NT2/D1 (cell line): Measurements from ENCODE around the gene MXD4.

Experiments used
- DNase-seq: peaks from one replicate; pipeline ENCODE4 v3.0.0-alpha.2; 2011; ENCODE audit warnings: low read depth, low spot score
- H3K27me3 ChIP-seq: 2 replicates; pipeline ENCODE4 v1.6.0; 2011; ENCODE audit warnings: mild to moderate bottlenecking; ENCODE audit not compliant: insufficient read length, insufficient read depth
- H3K36me3 ChIP-seq: 2 replicates; pipeline ENCODE4 v1.6.1; 2011; ENCODE audit warnings: mild to moderate bottlenecking, low read length, mixed read lengths; ENCODE audit not compliant: insufficient read depth, insufficient read length
- H3K4me1 ChIP-seq: 2 replicates; pipeline ENCODE4 v1.5.1; 2011; ENCODE audit not compliant: insufficient read depth, insufficient read length
- H3K4me3 ChIP-seq: 2 replicates; pipeline ENCODE4 v1.5.1; 2011; ENCODE audit warnings: low read depth; ENCODE audit not compliant: insufficient read length
- H3K9ac ChIP-seq: 2 replicates; pipeline ENCODE4 v1.6.0; 2011; ENCODE audit warnings: low read depth; ENCODE audit not compliant: insufficient read length
- H3K9me3 ChIP-seq: 2 replicates; pipeline ENCODE4 v1.5.1; 2011; ENCODE audit warnings: mild to moderate bottlenecking, low read length; ENCODE audit not compliant: insufficient read depth
- SUZ12 ChIP-seq: IDR thresholded peaks from 2 replicates; pipeline ENCODE4 v1.6.1; 2011; ENCODE audit not compliant: insufficient read length, insufficient read depth; ENCODE audit errors: extremely low read depth
- YY1 ChIP-seq: IDR thresholded peaks from 2 replicates; pipeline ENCODE4 v1.6.1; 2011; ENCODE audit not compliant: insufficient read length, insufficient read depth
- ZNF274 ChIP-seq: IDR thresholded peaks from 2 replicates; pipeline ENCODE4 v1.6.1; 2011; ENCODE audit warnings: mild to moderate bottlenecking, low read depth, low read length

Gene MXD4

GRCh38 chr4:2302387-2303119 is 40.6 kb upstream of the MXD4 start:
- Histone ChIP-seq H3K4me1 (peaks cover 14% of the 10 kb centered on the region), H3K4me3 (no peak overlapping the region), H3K9me3 (peaks cover 19% of the 10 kb centered on the region; the same call in 1 of the 2 replicates), H3K36me3 (no peaks in the 10 kb centered on the region), H3K9ac (no peak overlapping the region), H3K27me3 (peaks cover 4% of the 10 kb centered on the region)
- no peak for DNase-seq
- TF ChIP-seq ZNF274 (no peak), YY1 (no peak), SUZ12 (no peak)

GRCh38 chr4:2301806-2302205 is 39.9 kb upstream of the MXD4 start:
- peaks cover 4% of the 10 kb centered on the region for H3K27me3 ChIP-seq
- no peak for TF ChIP-seq SUZ12
- no peak for TF ChIP-seq YY1
- no peak for TF ChIP-seq ZNF274
- no peak for DNase-seq
- H3K4me3 ChIP-seq, result no peak overlapping the region
- H3K9me3 ChIP-seq, result peaks cover 14% of the 10 kb centered on the region; the same call in 1 of the 2 replicates
- H3K4me1 ChIP-seq, result peaks cover 14% of the 10 kb centered on the region
- H3K9ac ChIP-seq, result no peak overlapping the region
- no peaks in the 10 kb centered on the region for H3K36me3 ChIP-seq

GRCh38 chr4:2301225-2301642 is 39.3 kb upstream of the MXD4 start:
- TF ChIP-seq SUZ12 (no peak), YY1 (no peak)
- H3K27me3 ChIP-seq, result peaks cover 4% of the 10 kb centered on the region
- H3K9me3 ChIP-seq, result peaks cover 11% of the 10 kb centered on the region; the same call in 1 of the 2 replicates
- no peaks in the 10 kb centered on the region for H3K36me3 ChIP-seq
- no peak overlapping the region for H3K9ac ChIP-seq
- peaks cover 14% of the 10 kb centered on the region for H3K4me1 ChIP-seq
- DNase-seq, result no peak
- no peak overlapping the region for H3K4me3 ChIP-seq

GRCh38 chr4:2300431-2301224 is 38.7 kb upstream of the MXD4 start:
- Histone ChIP-seq H3K9ac (no peak overlapping the region), H3K36me3 (no peaks in the 10 kb centered on the region), H3K4me3 (no peak overlapping the region), H3K9me3 (peaks cover 11% of the 10 kb centered on the region; the same call in 1 of the 2 replicates), H3K4me1 (peaks cover 14% of the 10 kb centered on the region), H3K27me3 (peaks cover 4% of the 10 kb centered on the region)
- TF ChIP-seq ZNF274, result no peak
- no peak for TF ChIP-seq SUZ12
- TF ChIP-seq YY1, result no peak
- DNase-seq, result no peak

GRCh38 chr4:2299794-2300193 is 37.9 kb upstream of the MXD4 start:
- TF ChIP-seq SUZ12 (no peak), ZNF274 (no peak), YY1 (no peak)

GRCh38 chr4:2298532-2298991 is 36.7 kb upstream of the MXD4 start:
- no peak for DNase-seq
- Histone ChIP-seq H3K36me3 (no peaks in the 10 kb centered on the region), H3K4me1 (peaks cover 12% of the 10 kb centered on the region), H3K9me3 (peaks cover 19% of the 10 kb centered on the region), H3K9ac (no peak overlapping the region), H3K27me3 (peaks cover 4% of the 10 kb centered on the region), H3K4me3 (no peak overlapping the region)
- TF ChIP-seq SUZ12, result no peak
- no peak for TF ChIP-seq YY1
- TF ChIP-seq ZNF274, result no peak

More at GRCh38 chr4:2299794-2300193, 37.9 kb upstream of the MXD4 start:
- Histone ChIP-seq H3K9ac (no peak overlapping the region), H3K4me3 (no peak overlapping the region), H3K4me1 (peaks cover 12% of the 10 kb centered on the region), H3K27me3 (peaks cover 4% of the 10 kb centered on the region), H3K9me3 (peaks cover 11% of the 10 kb centered on the region), H3K36me3 (no peaks in the 10 kb centered on the region)
- no peak for DNase-seq
